NOMO-1 treated with DMSO at 0.1 percent for 48 hours (cell line): ENCODE results near the gene KDM3B.
"Not testable (repeated sequence)": the region's sequence is repeated elsewhere in the genome, so short reads cannot be mapped to it uniquely, and the experiment has no call there.

ENCODE experiments used
- DNase-seq: peaks from one replicate; lab custom pipeline; 2025; ENCODE audit not compliant: unreplicated experiment; lab: John Stamatoyannopoulos, UW

Gene KDM3B, protein sequence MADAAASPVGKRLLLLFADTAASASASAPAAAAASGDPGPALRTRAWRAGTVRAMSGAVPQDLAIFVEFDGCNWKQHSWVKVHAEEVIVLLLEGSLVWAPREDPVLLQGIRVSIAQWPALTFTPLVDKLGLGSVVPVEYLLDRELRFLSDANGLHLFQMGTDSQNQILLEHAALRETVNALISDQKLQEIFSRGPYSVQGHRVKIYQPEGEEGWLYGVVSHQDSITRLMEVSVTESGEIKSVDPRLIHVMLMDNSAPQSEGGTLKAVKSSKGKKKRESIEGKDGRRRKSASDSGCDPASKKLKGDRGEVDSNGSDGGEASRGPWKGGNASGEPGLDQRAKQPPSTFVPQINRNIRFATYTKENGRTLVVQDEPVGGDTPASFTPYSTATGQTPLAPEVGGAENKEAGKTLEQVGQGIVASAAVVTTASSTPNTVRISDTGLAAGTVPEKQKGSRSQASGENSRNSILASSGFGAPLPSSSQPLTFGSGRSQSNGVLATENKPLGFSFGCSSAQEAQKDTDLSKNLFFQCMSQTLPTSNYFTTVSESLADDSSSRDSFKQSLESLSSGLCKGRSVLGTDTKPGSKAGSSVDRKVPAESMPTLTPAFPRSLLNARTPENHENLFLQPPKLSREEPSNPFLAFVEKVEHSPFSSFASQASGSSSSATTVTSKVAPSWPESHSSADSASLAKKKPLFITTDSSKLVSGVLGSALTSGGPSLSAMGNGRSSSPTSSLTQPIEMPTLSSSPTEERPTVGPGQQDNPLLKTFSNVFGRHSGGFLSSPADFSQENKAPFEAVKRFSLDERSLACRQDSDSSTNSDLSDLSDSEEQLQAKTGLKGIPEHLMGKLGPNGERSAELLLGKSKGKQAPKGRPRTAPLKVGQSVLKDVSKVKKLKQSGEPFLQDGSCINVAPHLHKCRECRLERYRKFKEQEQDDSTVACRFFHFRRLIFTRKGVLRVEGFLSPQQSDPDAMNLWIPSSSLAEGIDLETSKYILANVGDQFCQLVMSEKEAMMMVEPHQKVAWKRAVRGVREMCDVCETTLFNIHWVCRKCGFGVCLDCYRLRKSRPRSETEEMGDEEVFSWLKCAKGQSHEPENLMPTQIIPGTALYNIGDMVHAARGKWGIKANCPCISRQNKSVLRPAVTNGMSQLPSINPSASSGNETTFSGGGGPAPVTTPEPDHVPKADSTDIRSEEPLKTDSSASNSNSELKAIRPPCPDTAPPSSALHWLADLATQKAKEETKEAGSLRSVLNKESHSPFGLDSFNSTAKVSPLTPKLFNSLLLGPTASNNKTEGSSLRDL (N-terminal part only)

DNA sequence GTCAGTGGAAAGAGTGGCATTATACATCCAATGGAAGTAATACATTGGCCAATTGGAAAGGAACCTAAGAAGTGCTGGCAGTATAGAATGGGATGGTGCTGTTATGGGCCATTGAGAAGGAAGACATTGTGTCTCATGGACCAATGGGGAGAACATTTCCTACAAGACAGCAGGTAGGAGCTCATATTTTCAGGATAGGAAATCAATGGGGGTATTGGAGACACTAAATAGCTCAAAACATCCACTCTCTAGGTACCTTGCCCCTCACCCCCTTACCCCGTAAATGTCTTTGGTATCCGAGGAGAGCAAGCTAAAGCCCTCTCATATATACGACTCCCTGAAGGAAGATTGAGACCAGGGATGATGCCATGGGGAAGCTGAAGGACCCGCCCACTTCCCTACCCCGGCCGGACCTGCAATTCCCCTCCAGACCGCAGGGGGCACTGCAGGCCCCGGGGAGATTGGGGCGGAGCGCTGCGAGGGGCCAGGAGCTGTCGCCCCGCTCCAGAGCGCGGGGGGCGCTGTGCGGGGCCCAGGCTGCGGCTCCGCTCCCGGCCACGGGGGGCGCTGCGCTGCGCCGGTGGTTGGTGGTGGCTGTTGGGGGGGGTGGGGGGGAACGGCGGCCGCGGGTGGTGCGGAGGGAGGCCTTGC, at the start of gene KDM3B:
KDM3B (plus strand) TSS at position 615 of the 651 bp plus-strand sequence. CDS start 111 bp downstream, outside the sequence.
- DNase-seq: peak; percentile 79

DNA sequence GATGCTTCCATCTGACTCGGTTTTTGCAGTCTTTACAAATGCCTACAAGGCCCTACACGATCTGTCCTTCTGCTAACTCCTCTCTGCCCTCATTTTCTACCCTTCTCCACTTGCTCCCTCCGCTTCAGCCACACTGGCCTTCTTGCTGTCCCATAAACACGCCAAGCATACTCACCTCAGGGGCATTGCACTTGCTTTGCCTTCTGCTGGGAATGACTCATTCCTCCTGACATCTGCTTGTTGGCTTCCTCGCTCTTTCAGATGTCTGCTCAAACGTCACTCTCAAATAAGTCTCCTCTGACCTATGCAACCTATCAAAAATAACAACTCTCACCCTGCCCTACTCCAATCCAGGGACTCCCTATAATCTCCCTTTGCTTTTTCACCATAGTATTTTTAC, 49.1 kb upstream of the KDM3B start:
- DNase-seq: no peak

DNA sequence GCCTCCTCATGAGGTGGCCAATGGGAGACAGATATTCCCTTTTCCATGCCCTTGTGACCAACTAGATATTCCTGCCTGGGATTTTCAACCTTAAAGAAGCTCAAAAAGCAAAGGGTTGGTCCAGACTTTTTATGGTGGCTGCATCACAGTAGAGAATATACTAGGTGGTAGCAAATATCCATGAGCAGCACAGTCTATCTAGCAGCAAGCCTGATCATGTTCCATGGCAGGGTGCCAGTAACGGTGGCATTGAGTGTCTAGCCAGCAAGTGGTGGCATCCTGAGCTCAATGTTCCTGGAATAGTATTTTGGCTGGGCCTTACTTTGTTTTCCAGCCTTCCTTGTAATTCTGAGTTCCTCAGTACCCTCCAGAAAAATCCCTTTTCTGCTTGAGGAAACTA, 46.7 kb upstream of the KDM3B start:
- DNase-seq: no peak

DNA sequence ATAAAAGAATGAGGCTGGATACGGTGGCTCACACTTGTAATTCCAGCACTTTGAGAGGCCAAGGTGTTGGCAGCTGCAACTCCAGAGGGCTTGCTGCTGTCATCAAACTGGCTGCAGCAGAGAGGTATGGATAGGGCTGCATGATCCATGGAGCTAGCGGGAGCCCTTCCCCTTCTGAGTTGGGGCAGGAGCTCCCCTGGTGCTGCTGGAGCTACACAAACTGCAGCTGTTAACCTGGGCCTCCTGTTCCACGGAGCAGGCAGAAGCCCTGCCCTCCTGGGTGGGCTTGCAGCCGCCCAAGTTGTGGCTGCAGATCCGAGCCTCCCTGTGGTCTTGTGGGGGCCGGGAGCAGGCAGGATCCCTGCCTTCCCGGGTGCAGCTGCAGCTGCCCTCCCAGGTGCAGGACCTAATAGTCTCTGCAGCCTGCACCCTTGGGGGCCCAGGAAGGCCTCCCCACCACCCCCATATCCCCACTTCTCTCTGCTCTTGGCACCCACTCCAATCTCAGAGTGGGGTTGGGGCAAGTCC, 36.7 kb upstream of the KDM3B start:
- DNase-seq: no peak

DNA sequence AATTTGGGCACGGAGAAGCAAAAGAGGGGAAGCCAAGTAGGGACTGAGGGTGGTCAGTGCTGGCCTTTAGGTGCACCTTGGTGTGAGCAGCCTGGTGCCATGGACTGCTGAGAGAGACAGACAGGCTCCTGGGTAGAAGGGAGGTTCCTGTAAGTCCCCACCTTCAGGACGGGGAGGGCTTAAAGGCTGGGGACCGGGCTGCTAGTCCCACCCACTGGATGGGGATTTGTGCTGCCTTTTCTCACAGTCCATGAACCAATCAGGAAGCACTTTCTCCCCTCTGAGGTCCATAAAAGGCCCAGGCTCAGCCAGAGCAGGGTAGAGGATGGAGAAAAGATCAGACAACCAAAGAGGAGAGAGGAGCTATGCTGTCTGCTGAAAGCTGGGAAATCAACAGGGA, 36.1 kb upstream of the KDM3B start:
- DNase-seq: no peak

DNA sequence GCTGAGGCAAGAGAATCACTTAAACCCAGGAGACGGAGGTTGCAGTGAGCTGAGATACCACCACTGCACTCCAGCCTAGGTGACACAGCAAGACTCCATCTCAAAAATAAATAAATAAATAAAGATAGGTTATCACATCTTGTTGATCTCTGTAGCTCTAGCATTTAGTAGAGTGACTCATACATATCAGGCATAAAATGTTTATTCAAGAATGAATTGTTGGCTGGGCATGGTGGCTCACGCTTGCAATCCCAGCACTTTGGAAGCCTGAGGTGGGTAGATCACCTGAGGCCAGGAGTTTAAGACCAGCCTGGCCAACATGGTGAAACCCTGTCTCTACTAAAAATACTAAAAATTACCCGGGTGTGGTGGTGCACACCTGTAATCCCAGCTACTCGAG, 34.3 kb upstream of the KDM3B start:
- DNase-seq: not testable (repeated sequence)

DNA sequence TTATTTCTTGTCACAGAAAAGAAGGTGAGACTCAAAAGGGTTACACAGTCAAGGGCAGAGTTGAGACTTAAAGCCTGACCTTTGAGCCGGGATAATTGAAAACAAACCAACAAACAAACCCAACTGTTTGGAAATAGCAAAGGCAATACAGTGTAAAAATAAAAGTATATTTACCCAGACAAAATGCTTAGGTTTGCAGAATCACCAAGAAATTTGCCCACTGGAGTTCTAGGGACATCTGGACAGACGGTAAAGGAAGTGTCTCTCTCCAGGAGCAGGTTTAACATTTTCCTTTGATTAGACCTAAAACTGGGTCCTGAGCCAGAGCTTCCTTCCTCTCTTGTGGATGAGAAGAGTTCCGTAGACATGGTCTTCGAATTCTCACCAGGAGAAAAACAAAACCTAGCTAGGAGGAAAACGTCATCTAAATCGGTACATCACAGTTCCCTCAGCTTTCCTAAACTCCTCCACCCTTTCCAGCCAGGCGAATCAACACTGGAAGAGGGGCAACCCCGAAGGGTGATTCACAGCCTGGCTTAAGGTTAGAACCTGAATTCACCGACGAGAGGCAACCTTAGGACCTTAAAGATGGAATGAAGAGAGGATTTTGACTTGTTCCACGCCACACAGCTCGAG, 21.6 kb upstream of the KDM3B start:
- no peak for DNase-seq

DNA sequence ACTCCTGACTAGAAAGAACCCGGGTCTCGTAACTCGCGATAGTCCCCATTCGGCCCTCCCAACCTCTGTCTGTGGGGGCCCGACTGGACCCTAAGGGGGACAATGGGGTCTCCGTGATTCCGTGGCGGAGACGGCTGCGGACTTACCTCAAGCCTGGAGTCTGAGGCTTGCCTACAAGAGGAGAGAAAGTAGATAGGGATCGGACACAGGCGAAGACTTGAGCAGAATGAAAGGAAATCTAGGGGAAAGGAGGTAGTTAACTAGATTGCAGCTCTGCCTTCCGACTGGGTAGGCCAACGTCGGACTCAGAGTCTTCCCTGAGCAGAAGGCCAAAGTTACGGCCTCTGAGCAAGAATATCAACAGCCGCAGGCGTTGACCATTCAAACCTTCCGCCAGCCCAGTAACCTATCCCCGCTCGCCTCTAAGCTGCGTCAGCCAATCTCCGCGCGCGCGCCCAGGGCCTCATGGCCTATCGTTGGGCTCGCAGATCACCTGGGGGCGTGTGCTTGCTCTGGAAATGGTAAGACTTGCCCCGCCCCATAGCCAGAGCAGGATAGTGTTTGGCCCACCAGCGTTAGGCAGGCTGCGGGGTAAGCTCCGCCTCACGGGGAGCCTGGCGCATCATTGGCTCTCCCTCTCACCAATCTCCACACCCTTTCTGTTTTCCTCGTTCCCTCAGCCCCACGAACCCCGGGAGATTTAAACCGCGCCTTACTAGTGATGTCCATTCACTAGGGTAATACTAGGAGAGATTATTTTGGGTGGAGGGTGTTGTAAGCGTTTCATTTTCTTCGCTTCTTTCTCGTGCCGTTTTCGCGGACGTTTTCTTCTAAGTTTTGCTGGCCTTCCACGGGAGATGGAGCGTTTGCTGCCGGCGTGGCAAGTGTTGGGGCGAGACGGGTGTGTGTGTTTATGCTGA, 20.8 kb upstream of the KDM3B start, which contains the start of gene CDC25C:
CDC25C (minus strand) TSS at position 356 of the 920 bp plus-strand sequence. CDS start 624 bp downstream, outside the sequence.
- peak; percentile 99 for DNase-seq

DNA sequence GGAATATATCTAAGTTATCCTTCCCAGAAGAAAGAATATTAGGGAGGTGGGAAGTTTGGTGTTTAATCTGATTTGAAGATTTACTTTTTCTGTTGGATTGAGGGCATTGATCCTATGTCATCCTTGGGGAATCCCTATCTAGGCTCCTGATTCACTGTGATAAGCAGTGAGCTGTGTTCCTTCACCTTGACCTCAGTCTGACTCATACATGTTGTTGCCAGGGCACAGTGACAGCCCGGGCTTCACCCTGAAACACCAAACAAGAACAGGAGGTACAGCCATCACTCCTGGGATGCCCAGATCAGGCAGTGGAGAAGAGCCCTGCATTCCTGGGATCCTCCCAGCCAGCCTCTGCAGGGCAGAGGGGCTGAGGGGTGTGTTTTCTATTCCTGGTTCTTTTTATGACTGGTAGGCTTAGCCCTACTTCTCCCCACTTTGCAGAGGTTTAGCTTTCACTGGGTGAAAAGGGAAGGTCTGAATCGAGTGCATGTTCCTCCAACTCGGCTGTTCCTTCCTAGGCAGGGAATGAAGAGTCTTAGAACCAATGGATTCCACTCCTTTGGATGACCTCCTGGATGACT, 17.5 kb upstream of the KDM3B start:
- no peak for DNase-seq

DNA sequence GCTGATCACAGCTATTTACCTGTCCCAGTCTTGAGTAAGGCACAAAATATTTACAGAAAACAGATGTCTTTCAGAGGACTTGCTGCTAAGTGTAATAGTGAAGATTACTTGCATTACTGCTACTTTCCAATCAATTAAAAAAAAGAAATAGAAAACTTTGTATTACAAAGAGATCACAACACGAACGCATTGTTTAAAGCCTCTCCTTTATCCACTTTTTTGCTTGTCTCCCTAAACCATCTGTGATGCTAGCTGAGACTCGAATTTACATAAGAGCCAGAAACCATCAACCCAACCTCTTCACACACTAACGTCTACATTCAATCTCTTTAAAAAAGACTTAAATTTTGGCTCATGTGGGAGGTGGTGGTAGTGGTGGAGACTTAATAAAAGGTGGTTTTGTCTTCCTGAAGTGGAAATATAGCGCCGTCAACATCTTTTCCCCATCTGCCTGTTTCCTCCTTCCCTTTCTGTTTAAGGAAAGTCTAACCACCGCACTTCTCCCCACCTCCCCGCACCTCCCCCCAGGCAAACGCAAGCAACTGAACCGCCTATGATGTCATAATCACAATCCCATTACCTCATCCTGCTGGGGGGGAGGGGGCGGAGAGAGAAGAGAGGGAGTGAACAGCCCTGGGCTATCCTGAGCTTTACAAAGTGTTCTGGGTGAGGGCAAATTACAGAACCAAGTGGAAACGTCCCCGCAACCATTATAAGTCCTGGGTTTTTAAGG, 15.4 kb upstream of the KDM3B start:
- DNase-seq: peak; percentile 82

DNA sequence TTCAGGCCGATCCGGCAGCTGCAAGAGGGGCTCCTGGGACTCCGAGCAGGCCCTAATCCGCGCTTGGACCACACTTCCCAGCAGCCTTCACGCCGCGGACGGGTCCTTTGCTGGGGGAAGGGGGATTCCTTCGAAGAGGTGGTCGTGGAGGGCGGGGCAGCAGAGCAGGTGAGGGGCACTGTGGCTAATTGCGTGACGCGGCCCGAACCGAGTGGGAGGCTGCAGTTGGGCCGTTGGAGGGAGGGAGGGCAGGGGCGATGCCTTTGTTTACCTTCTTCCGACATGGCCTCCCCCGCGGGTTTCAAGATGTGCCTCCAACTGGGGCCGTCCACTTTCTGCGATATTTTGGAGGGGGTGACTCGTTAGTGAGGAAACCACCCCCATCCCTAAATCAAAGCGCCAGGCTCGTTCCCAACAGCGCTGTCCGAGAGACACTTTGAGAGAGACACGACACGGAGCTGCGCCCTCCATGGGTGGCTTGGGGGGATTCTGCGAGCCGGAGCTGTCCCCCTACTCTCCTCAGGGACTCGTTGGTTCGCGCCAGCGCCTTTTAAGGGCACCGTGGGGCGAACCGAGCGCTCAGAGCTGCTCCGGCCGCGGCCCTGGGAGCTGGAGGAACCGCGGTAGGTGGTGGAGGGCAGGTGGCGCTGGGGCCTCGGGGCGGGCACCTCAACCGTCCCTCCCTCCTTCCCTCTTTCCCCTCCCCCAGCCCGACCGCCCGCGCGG, 14.6 kb upstream of the KDM3B start, which contains the start of gene FAM53C:
FAM53C (plus strand) TSS at position 582 of the 726 bp plus-strand sequence. CDS start 3,070 bp downstream, outside the sequence.
- DNase-seq: peak; percentile 86

DNA sequence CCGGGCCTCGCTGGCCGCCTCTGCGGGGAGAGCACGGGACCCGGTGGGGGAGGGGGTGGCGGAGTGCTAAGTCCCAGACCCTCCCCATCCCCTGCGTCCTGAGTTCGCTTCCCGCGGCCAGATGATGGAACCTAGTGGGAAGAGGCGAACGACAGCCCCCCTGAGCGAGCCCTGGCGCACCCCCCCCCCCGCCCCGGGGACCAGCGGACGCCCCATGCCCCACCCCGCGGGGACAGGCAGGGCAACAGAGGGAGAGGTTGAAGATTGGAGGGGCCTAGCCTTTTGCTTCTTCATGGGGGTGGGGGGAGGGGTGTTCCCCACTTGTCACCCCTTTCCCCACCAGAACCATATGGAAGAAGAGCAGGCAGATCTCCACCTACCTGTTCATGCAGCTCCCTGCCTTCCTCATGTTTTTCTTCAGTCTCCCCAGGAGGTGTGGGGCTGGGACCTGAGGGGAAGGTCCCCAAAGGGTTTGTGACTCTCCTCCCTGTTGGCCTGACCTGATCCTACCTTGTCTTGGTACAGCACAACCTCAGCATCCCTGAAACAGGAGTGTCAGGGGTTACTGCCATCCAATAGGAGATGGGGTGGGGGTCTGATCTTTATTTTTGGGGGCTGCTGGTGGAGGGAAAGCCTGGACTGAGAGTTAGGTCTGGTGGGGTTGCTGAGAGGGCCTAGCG, 13.9 kb upstream of the KDM3B start:
- DNase-seq: peak; percentile 17

DNA sequence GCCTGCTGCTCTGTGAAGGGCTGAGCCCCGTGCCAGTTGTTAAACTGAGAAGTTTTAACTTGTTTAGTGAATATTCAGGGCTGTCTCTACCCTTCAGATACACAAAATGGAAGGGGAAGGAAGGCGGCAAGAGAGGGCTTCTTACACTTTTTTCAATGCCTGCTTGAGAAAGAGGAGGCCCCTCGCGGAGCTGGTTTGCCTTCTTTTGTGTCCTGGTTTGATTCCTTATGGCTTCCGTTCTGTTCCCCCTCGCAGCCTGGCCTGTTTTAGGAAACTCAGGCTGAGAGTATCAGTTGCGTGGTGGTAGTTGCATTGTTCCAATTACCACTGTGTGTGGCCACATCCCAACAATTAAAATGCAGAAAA, 13.4 kb upstream of the KDM3B start:
- DNase-seq: no peak

DNA sequence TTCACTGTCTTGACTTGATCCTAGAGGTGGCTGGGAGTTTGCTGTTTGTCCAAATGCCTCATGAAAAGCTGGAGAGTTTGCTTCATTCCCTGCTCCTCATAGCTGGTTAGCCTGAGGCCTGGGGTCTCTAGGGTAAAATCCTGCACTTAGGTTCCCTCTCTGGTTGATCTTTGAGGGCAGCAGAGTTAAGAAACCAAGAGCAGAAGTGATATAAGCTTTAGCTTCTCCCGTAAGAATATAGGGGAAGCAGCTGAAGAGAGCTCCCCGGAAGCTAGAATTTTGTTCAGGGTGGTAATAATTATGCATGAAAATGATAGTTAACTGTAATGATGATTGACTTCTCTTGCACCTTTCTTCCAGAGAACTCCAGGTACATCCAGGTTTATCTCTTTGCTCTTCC, 13.0 kb upstream of the KDM3B start:
- DNase-seq: peak; percentile 57

DNA sequence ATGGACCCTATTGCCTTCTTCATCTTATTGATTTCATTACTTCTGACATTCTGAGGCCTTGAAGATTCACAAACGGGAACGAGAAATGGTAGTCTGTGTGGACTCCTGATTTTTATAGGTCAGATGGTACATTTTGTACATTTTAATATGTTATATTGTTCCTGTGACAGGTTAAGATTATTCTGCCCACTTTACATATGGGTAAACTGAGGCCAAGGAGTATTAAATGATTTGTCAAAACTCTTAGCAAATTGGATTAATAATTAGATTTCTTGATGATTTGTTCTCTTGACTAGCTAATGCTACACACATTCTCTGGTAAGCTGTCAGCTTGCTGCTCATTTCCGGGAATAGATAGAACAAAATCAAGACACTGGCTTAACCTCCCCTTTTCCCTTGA, 12.5 kb upstream of the KDM3B start:
- DNase-seq: no peak

DNA sequence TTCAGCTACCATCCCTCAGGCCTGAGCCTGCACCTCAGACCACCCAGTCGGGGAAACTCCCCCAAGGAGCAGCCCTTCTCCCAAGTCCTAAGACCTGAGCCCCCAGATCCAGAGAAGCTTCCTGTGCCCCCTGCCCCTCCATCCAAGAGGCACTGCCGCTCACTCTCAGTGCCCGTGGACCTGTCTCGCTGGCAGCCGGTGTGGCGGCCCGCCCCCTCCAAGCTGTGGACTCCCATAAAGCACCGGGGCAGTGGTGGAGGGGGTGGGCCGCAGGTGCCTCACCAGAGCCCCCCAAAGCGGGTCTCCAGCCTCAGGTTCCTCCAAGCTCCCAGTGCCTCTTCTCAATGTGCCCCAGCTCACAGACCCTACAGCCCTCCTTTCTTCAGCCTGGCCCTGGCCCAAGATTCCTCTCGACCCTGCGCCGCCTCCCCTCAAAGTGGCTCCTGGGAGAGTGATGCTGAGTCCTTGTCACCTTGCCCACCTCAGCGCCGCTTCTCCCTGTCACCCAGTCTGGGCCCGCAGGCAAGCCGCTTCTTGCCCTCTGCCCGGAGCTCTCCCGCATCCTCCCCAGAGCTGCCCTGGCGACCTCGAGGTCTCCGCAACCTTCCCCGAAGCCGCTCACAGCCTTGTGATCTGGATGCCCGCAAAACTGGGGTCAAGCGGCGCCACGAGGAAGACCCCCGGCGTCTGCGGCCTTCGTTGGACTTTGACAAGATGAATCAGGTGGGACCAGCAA, 7.4 kb upstream of the KDM3B start:
- no peak for DNase-seq
